ENCODE data around the gene PAF1.

DNA sequence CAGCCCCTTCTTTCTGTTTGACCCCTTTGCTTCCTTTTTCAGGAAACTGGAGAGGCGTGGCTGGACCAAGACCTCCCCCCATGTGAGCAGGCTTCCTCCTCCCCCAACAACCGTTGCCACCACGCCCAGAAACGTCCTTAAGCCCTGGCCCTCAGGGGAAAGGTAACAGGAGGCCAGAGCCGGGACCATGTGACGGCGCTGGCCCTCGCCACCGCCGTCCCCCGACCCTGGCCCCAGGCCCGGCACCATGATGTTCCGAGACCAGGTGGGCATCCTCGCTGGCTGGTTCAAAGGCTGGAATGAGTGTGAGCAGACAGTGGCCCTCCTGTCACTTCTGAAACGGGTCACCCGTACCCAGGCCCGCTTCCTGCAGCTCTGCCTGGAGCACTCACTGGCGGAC, 34.3 kb downstream of the PAF1 start:
- TF ChIP-seq POLR2AphosphoS5 (IDR thresholded peaks at IDR 0.05; ENCODE audit: low read depth) = no peak
- TF ChIP-seq, protein P1, sequence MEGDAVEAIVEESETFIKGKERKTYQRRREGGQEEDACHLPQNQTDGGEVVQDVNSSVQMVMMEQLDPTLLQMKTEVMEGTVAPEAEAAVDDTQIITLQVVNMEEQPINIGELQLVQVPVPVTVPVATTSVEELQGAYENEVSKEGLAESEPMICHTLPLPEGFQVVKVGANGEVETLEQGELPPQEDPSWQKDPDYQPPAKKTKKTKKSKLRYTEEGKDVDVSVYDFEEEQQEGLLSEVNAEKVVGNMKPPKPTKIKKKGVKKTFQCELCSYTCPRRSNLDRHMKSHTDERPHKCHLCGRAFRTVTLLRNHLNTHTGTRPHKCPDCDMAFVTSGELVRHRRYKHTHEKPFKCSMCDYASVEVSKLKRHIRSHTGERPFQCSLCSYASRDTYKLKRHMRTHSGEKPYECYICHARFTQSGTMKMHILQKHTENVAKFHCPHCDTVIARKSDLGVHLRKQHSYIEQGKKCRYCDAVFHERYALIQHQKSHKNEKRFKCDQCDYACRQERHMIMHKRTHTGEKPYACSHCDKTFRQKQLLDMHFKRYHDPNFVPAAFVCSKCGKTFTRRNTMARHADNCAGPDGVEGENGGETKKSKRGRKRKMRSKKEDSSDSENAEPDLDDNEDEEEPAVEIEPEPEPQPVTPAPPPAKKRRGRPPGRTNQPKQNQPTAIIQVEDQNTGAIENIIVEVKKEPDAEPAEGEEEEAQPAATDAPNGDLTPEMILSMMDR (IDR thresholded peaks at IDR 0.05; ENCODE audit: insufficient read depth, low read length) = no peak

Measured in HL-60 (cell line).